SHP77 treated with DMSO at 0.1 percent for 48 hours (cell line): Measurements from ENCODE around the gene EIF2AK3.

Source experiments
- DNase-seq: peaks from one replicate; lab custom pipeline; 2025; lab: John Stamatoyannopoulos, UW

The EIF2AK3 gene

DNA sequence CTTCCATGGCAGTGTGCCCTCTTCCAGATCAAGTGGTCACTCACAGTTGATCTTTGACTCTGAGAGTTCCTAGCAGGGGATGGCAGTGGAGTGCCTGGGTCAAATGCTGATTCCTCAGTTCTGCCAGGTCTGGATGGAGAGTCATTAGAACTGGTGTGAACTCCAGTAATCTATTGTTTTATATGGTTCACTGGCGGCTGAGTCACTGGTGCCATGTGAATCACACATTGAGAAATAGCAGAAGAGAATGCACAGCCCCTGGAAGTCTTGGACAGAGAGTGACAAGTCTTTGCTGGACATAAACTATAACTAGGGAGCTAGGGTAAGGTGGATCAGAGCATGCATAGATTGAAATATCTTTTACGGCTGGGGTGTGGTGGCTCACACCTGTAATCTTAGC, 86.9 kb downstream of the EIF2AK3 start:
- DNase-seq = no peak

DNA sequence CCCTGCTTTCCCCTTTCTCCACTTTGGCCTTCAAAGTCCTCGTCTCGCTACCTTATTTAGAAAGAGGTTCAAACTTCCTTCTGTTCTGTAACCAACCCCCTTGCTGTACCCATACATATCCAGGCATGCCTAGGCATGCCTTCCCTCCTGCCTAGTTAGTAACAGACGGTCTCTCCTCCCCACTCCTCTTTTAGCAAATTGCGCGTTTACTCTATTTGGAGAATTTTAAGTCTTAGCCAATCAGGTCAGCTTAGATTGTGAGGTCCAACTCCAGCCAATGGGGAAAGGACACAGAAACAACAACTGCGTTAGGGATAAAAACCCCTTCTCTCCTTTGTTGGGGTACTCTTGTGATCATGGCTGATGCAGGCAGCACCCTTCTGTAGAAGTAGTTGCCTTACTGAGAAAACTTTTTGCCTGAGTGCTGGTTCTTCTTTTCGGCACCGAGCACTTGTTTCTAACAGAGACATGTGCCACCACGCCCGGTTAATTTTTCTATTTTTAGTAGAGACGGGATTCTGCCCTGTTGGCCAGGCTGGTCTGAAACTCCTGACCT, 88.8 kb downstream of the EIF2AK3 start:
- no peak for DNase-seq

DNA sequence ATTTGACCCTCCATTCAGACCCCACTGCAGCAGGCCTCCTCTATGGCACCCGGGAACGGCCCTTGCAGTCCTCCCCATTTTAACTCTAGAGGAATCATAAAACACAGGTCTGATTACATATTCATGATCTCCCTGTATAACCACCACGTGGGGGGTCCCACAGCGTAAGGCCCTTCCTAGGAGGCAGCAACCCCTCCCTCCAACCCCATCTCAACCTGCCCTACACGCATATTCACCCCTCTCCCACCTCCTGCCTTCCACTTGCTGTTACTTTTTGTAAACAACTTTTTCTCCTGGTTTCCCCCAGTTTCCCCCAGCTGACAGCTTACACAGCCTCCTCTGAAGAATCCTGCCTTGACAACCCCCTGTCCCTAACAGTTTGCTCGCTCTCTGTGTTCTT, 89.6 kb downstream of the EIF2AK3 start:
- no peak for DNase-seq

DNA sequence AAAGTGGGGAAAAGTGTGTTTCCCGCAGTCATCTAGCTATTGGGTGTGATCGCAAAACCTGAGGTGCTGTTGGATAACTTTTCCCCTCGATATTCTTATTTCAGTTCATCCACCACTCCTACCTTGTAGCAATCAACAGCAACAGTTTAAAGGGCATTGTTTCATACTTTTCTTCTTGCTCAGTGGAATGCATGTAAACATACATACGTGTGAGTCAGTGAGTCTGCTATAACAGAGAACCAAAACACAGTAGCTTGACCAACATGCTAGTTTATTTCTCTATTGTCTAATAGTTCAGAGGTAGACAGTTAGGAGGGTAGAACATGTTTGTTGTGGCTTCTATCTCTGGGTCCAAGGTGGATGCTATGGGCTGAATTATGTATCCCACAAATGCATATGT, 97.2 kb downstream of the EIF2AK3 start:
- DNase-seq = no peak

DNA sequence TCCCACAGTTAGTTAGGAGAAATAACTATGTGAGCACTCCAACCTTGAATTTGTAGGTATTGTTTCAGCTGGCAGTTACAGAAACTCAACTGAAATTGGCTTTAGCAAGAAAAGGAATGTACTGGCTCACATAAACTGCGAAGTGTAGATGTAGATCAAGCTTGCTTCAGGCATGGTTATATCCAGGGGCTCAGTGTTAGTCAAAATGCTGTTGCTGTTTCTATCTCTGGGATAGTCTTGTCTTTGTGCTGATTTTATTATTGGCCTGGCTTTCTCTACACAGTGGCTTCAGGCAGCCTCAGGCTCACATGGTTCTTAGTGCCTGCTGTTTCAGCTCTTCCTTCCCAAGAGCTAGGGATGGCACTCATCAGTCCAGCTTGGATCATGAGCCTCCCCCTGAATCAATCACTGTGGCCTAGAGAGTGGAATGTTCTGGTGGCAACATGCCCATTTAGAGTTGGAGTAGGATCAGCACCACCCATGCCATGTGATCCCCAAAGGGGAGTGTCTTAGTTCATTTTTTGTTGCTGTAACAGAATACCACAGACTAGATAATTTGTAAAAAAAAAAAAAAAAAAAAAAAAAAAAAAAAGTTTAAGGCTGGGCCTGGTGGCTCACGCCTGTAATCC, 105.7 kb downstream of the EIF2AK3 start:
- no peak for DNase-seq

DNA sequence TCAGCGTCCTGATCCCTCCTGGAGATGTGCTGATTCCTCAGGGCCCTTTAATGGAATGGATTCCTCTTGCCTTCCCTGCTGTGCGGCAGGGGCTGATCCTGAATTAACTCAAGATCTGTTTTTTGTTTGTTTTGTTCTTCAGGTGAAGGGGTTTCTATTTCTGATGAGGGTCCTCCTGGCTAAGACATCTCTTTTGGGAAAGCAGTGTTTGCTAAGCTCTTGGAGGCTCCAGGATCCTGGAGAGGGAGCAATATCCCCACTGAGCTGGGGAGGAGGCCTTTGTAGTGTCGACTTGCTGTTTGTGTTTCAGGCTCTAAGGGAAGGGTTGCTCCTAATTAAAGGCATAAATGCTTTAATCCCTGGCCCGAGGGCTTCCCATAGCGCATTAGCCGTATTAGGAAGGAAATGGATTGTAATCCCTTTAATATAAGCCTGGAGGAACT, 109.5 kb downstream of the EIF2AK3 start:
- no peak for DNase-seq
